ENCODE results near the gene IL13.

Gene IL13

DNA sequence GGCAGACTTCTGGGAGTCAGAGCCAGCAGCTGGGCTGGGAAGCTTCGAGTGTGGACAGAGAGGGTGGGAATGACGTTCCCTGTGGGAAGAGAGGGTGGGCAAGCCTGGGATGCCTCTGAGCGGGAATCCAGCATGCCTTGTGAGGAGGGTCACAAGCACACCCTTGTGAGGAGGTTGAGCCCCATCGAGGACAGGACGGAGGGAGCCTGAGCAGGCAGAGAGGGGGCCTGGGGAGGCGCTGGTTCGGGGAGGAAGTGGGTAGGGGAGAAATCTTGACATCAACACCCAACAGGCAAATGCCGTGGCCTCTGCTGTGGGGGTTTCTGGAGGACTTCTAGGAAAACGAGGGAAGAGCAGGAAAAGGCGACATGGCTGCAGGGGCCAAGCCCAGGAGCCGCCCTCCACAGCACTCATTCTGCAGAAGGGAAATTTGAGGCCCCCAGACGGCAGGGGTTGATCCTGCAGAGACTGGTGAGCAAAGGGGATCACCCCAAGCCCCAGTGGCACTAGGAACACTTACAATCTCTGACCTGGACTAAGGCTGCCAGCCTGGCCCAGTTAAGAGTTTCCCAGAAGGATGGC, 1.1 kb upstream of the IL13 start:
- ATAC-seq, result no peak
- no peak for TF ChIP-seq ZC3H10 (CRISPR knock-in tag; IDR thresholded peaks at IDR 0.05)
- no peak for TF ChIP-seq ESRRG (CRISPR knock-in tag; IDR thresholded peaks at IDR 0.05)
- TF ChIP-seq ZFP3 (CRISPR knock-in tag; IDR thresholded peaks at IDR 0.05), result no peak
- TF ChIP-seq SNAI2 (CRISPR knock-in tag; IDR thresholded peaks at IDR 0.05), result no peak
- no peak for TF ChIP-seq TOX (CRISPR knock-in tag; IDR thresholded peaks at IDR 0.05; ENCODE audit: borderline replicate concordance)
- no peak for TF ChIP-seq ARNTL (CRISPR knock-in tag; IDR thresholded peaks at IDR 0.05; ENCODE audit: borderline replicate concordance, low read depth)
- TF ChIP-seq, protein P1, sequence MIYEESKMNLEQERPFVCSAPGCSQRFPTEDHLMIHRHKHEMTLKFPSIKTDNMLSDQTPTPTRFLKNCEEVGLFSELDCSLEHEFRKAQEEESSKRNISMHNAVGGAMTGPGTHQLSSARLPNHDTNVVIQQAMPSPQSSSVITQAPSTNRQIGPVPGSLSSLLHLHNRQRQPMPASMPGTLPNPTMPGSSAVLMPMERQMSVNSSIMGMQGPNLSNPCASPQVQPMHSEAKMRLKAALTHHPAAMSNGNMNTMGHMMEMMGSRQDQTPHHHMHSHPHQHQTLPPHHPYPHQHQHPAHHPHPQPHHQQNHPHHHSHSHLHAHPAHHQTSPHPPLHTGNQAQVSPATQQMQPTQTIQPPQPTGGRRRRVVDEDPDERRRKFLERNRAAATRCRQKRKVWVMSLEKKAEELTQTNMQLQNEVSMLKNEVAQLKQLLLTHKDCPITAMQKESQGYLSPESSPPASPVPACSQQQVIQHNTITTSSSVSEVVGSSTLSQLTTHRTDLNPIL (CRISPR knock-in tag; IDR thresholded peaks at IDR 0.05; ENCODE audit: low read depth), result no peak
- TF ChIP-seq ZNF565 (CRISPR knock-in tag; conservative IDR thresholded peaks at IDR 0.05; ENCODE audit: low read depth), result no peak
- TF ChIP-seq PPARA (CRISPR knock-in tag; IDR thresholded peaks at IDR 0.05; ENCODE audit: borderline replicate concordance), result no peak
- TF ChIP-seq, protein P2, sequence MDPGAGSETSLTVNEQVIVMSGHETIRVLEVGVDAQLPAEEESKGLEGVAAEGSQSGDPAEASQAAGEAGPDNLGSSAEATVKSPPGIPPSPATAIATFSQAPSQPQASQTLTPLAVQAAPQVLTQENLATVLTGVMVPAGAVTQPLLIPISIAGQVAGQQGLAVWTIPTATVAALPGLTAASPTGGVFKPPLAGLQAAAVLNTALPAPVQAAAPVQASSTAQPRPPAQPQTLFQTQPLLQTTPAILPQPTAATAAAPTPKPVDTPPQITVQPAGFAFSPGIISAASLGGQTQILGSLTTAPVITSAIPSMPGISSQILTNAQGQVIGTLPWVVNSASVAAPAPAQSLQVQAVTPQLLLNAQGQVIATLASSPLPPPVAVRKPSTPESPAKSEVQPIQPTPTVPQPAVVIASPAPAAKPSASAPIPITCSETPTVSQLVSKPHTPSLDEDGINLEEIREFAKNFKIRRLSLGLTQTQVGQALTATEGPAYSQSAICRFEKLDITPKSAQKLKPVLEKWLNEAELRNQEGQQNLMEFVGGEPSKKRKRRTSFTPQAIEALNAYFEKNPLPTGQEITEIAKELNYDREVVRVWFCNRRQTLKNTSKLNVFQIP (CRISPR knock-in tag; IDR thresholded peaks at IDR 0.05; ENCODE audit: borderline replicate concordance, low read depth), result no peak
- no peak for TF ChIP-seq ISL1 (CRISPR knock-in tag; IDR thresholded peaks at IDR 0.05)
- no peak for TF ChIP-seq CSDC2 (CRISPR knock-in tag; IDR thresholded peaks at IDR 0.05)
- no peak for TF ChIP-seq OSR1 (CRISPR knock-in tag; IDR thresholded peaks at IDR 0.05)

DNA sequence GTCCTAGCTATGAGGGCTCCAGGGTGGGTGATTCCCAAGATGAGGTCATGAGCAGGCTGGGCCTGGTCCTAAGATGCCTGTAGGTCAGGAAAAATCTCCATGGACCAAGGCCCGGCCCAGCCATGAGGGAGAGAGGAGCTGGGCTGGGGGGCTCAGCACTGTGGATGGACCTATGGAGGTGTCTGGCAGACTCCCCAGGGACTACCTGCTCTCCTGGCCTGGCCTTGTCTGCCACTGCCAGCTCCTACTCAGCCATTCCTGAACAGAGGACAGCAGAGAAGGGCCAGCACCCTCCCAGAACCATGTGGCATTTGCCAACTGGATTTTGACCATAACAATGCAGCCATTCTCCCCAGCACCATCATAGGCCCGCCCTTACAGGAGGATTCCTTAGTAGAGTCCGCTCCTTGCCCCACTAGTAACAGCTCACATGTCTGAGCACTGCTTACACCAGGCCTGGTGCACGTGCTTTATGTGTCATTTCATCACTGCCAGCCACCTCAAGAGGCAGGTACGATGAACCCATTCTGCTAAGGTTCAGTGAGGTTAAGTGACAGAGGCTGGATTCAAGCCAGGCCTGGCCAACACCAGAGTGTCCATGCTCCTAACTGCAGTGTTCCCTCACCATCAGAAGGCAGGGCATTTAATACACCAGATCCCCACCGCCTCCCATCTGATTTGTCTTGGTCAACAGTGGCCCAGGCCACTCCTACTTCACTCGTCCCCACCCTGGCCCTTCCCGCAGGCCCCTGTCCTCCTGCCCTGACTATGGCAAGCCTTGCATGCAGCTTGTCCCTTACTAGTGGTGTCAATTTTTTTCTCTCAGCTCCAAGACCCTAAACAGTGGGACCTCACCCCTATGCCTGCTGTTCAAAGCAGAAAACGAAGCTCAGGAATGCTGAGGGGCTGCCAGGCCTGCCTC, 669 bp downstream of the IL13 start:
- TF ChIP-seq RARB (CRISPR knock-in tag; IDR thresholded peaks at IDR 0.05) (no peak), ARNTL (CRISPR knock-in tag; IDR thresholded peaks at IDR 0.05; ENCODE audit: borderline replicate concordance, low read depth) (no peak), ZNF70 (CRISPR knock-in tag; IDR thresholded peaks at IDR 0.05) (no peak), SNAI2 (CRISPR knock-in tag; IDR thresholded peaks at IDR 0.05) (no peak), TCF4 (CRISPR knock-in tag; IDR thresholded peaks at IDR 0.05; ENCODE audit: borderline replicate concordance) (no peak)
- TF ChIP-seq, protein P3, sequence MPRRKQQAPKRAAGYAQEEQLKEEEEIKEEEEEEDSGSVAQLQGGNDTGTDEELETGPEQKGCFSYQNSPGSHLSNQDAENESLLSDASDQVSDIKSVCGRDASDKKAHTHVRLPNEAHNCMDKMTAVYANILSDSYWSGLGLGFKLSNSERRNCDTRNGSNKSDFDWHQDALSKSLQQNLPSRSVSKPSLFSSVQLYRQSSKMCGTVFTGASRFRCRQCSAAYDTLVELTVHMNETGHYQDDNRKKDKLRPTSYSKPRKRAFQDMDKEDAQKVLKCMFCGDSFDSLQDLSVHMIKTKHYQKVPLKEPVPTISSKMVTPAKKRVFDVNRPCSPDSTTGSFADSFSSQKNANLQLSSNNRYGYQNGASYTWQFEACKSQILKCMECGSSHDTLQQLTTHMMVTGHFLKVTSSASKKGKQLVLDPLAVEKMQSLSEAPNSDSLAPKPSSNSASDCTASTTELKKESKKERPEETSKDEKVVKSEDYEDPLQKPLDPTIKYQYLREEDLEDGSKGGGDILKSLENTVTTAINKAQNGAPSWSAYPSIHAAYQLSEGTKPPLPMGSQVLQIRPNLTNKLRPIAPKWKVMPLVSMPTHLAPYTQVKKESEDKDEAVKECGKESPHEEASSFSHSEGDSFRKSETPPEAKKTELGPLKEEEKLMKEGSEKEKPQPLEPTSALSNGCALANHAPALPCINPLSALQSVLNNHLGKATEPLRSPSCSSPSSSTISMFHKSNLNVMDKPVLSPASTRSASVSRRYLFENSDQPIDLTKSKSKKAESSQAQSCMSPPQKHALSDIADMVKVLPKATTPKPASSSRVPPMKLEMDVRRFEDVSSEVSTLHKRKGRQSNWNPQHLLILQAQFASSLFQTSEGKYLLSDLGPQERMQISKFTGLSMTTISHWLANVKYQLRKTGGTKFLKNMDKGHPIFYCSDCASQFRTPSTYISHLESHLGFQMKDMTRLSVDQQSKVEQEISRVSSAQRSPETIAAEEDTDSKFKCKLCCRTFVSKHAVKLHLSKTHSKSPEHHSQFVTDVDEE (CRISPR knock-in tag; IDR thresholded peaks at IDR 0.05), result no peak
- no peak for ATAC-seq

DNA sequence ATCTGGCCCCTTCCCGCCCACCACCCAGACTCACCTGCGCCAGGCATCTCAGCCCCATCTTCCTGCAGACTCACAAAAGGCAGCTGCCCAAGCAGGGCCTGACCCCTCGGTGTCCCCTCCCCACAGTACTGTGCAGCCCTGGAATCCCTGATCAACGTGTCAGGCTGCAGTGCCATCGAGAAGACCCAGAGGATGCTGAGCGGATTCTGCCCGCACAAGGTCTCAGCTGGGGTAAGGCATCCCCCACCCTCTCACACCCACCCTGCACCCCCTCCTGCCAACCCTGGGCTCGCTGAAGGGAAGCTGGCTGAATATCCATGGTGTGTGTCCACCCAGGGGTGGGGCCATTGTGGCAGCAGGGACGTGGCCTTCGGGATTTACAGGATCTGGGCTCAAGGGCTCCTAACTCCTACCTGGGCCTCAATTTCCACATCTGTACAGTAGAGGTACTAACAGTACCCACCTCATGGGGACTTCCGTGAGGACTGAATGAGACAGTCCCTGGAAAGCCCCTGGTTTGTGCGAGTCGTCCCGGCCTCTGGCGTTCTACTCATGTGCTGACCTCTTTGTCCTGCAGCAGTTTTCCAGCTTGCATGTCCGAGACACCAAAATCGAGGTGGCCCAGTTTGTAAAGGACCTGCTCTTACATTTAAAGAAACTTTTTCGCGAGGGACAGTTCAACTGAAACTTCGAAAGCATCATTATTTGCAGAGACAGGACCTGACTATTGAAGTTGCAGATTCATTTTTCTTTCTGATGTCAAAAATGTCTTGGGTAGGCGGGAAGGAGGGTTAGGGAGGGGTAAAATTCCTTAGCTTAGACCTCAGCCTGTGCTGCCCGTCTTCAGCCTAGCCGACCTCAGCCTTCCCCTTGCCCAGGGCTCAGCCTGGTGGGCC, 1.9 kb downstream of the IL13 start:
- no peak for ATAC-seq
- no peak for TF ChIP-seq ZC3H10 (CRISPR knock-in tag; IDR thresholded peaks at IDR 0.05)
- no peak for TF ChIP-seq GLIS3 (CRISPR knock-in tag; IDR thresholded peaks at IDR 0.05)
- no peak for TF ChIP-seq ZNF565 (CRISPR knock-in tag; conservative IDR thresholded peaks at IDR 0.05; ENCODE audit: low read depth)
- TF ChIP-seq BACH2 (CRISPR knock-in tag; IDR thresholded peaks at IDR 0.05; ENCODE audit: borderline replicate concordance), result no peak
- TF ChIP-seq TCF4 (CRISPR knock-in tag; IDR thresholded peaks at IDR 0.05; ENCODE audit: borderline replicate concordance), result no peak
- no peak for TF ChIP-seq ZNF70 (CRISPR knock-in tag; IDR thresholded peaks at IDR 0.05)
- TF ChIP-seq OSR1 (CRISPR knock-in tag; IDR thresholded peaks at IDR 0.05), result no peak
- TF ChIP-seq SNAI2 (CRISPR knock-in tag; IDR thresholded peaks at IDR 0.05), result no peak
- TF ChIP-seq, protein P2 (CRISPR knock-in tag; IDR thresholded peaks at IDR 0.05; ENCODE audit: borderline replicate concordance, low read depth), result no peak
- TF ChIP-seq CSDC2 (CRISPR knock-in tag; IDR thresholded peaks at IDR 0.05), result no peak
- TF ChIP-seq TOX (CRISPR knock-in tag; IDR thresholded peaks at IDR 0.05; ENCODE audit: borderline replicate concordance), result no peak
- TF ChIP-seq ISL1 (CRISPR knock-in tag; IDR thresholded peaks at IDR 0.05), result no peak
- TF ChIP-seq ARNTL (CRISPR knock-in tag; IDR thresholded peaks at IDR 0.05; ENCODE audit: borderline replicate concordance, low read depth), result no peak
- TF ChIP-seq RARB (CRISPR knock-in tag; IDR thresholded peaks at IDR 0.05), result no peak
- TF ChIP-seq, protein P1 (CRISPR knock-in tag; IDR thresholded peaks at IDR 0.05; ENCODE audit: low read depth), result no peak
- TF ChIP-seq ZNF8 (CRISPR knock-in tag; IDR thresholded peaks at IDR 0.05), result no peak
